Lower lobe of right lung (tissue), 2 donors: ENCODE data around the gene TBL2. TPM values are rescaled to one million over a fixed set of nuclear protein-coding genes. Genes with fewer than 3 reads are reported as not detected.
"Not testable (repeated sequence)": the region's sequence is repeated elsewhere in the genome, so short reads cannot be mapped to it uniquely, and the experiment has no call there.

Experiments
- ATAC-seq, 2 donors: fragments of 200-7000 bp; cut with Tn5 transposase; one replicate each; pipeline ENCODE4 v1.9.1; 2020 to 2022; ENCODE audit warnings: mild to moderate bottlenecking in 2 of 2, moderate library complexity in 2 of 2
- DNase-seq: peaks from one replicate; pipeline ENCODE4 v3.0.0-alpha.2; 2020
- H3K27ac ChIP-seq: fragments of 200-600 bp; one replicate; pipeline ENCODE4 v1.8.0; 2022
- H3K27me3 ChIP-seq: fragments of 200-600 bp; one replicate; pipeline ENCODE4 v1.8.0; 2022; ENCODE audit warnings: low read depth
- H3K36me3 ChIP-seq: fragments of 200-600 bp; one replicate; pipeline ENCODE4 v1.8.0; 2022; ENCODE audit warnings: mild to moderate bottlenecking
- H3K4me1 ChIP-seq: fragments of 200-600 bp; one replicate; pipeline ENCODE4 v1.8.0; 2022
- H3K4me3 ChIP-seq: fragments of 200-600 bp; one replicate; pipeline ENCODE4 v1.8.0; 2022; ENCODE audit warnings: mild to moderate bottlenecking
- H3K9me3 ChIP-seq: fragments of 200-600 bp; one replicate; pipeline ENCODE4 v1.8.0; 2022
- intact Hi-C: fragments of 100-400 bp; cut with DNase I; formaldehyde crosslinking; loops from one replicate; pipeline ENCODE4 v1.11.0; 2022
- total RNA-seq: library from RNA; stranded (reverse); fragmentation: NEBNext Ultra II Directional; extraction: Animal tissue kit (Norgen Biotek cat#: 25700); gene quantifications from one replicate; pipeline ENCODE4 v1.2.1, GENCODE V29; 2021
- TF ChIP-seq, protein P1 (sequence below): fragments of 200-600 bp; IDR thresholded peaks from one replicate; pipeline ENCODE4 v1.8.0; 2022; ENCODE audit warnings: antibody characterized with exemption, mild to moderate bottlenecking
- donor health status: DM: no; HTN: yes; CAD: no; lungs with severe emphysema.

Gene TBL2
- total RNA-seq, 1 donor from 2014 or later = 27.9 TPM

DNA sequence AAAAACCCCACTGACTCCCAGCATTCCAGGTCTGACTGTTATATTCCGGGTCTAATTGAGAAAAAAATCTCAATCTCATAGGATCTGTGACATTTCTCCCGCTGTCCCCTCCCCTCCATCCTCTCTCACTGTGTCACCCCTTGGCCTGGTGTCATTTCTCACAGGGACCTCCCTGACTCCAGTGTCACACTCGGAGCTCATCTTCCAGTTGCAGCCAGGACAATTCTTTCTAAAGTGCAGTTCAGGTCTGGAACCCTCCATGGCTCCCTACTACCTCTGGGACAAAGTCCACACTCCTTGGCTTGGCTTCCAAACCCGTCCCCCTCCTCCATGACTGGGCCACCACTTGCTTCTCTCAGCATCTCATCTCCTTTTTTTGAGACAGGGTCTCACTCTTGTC lies 31.7 kb upstream of the TBL2 start:
- H3K27me3 ChIP-seq = peaks cover 40% of the 10 kb centered on the region
- intact Hi-C loops = no loop called here

DNA sequence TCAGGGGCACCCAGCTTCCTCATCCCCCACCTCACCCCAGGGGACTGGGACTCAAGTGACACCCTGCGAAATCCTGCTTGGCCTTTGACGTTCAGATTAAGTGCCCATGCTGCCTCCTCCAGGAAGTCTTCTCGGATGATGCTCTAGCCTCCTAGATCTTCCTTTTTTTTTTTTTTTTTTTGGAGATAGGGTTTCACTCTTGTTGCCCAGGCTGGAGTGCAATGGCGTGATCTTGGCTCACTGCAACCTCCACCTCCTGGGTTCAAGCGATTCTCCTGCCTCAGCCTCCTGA lies 29.3 kb upstream of the TBL2 start:
- peaks cover 28% of the 10 kb centered on the region for H3K27me3 ChIP-seq
- intact Hi-C loops = loop anchor here (10.0 kb wide), 1 partner anchor 117 kb away; no protein-coding TSS in a partner anchor
- H3K9me3 ChIP-seq, H3K4me1 ChIP-seq, H3K4me3 ChIP-seq, H3K27ac ChIP-seq, DNase-seq, H3K36me3 ChIP-seq: not testable (repeated sequence)
- peak in 1 of 2 donors; percentile 4 for ATAC-seq

More for the DNA sequence above, 31.7 kb upstream of the TBL2 start:
- H3K4me1 ChIP-seq = peaks cover 5% of the 10 kb centered on the region
- TF ChIP-seq, protein P1, sequence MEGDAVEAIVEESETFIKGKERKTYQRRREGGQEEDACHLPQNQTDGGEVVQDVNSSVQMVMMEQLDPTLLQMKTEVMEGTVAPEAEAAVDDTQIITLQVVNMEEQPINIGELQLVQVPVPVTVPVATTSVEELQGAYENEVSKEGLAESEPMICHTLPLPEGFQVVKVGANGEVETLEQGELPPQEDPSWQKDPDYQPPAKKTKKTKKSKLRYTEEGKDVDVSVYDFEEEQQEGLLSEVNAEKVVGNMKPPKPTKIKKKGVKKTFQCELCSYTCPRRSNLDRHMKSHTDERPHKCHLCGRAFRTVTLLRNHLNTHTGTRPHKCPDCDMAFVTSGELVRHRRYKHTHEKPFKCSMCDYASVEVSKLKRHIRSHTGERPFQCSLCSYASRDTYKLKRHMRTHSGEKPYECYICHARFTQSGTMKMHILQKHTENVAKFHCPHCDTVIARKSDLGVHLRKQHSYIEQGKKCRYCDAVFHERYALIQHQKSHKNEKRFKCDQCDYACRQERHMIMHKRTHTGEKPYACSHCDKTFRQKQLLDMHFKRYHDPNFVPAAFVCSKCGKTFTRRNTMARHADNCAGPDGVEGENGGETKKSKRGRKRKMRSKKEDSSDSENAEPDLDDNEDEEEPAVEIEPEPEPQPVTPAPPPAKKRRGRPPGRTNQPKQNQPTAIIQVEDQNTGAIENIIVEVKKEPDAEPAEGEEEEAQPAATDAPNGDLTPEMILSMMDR = no peak
- no peaks in the 10 kb centered on the region for H3K9me3 ChIP-seq
- no peak overlapping the region for H3K4me3 ChIP-seq
- no peak for DNase-seq
- ATAC-seq = no peak
- no peaks in the 10 kb centered on the region for H3K36me3 ChIP-seq
- no peak overlapping the region for H3K27ac ChIP-seq

DNA sequence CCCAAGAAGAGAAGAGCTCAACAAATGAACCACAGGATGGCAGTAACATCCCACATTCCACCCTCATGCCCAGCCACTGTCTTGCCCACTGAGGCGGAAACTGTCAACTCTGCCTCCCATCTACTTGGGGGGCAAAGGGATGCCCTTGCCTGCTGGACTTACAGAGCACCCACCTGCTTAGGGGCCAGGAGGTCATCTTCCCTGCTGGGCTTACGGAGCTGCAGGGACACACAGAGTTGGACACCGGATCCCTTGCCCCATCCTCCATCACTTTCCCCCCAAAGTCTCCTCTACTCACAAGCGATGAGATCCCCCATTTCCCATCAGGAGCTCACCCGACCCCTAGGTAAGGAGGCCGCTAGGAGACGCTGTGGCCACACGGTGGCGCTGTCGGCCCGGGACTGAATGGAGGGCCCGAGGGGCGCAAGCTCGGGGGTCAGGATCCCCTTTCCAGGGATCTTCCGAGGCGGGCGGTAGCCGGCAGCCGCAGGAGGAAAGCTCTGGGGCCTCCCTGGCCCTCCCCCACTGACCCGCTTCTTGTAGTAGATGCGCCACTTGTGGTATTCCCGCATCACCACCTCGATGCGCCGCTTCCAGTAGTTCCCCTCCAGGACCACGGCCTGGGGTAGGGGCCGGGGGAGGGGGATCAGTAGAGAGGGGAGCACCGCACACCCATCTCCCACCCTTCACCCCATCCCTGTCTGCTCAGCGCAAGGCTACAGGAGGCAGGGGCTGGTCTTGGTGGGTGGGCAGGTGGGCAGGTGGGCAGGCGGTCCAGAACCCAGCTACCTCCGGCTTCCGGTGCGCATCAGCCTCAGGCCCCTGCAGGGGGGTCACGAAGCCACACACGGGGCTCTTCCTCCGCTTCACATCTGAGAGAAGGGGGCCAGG lies 28.7 kb upstream of the TBL2 start:
- DNase-seq (peak; percentile 72), ATAC-seq (peak; percentile 75 to 81)
- Histone ChIP-seq H3K9me3 (no peaks in the 10 kb centered on the region), H3K27ac (no peak overlapping the region), H3K4me1 (peaks cover 5% of the 10 kb centered on the region), H3K27me3 (peaks cover 31% of the 10 kb centered on the region), H3K36me3 (no peaks in the 10 kb centered on the region), H3K4me3 (no peak overlapping the region)
- TF ChIP-seq, protein P1 = peak; percentile 93
- intact Hi-C loops = loop anchor here (10.0 kb wide), 1 partner anchor 118 kb away; no protein-coding TSS in a partner anchor

DNA sequence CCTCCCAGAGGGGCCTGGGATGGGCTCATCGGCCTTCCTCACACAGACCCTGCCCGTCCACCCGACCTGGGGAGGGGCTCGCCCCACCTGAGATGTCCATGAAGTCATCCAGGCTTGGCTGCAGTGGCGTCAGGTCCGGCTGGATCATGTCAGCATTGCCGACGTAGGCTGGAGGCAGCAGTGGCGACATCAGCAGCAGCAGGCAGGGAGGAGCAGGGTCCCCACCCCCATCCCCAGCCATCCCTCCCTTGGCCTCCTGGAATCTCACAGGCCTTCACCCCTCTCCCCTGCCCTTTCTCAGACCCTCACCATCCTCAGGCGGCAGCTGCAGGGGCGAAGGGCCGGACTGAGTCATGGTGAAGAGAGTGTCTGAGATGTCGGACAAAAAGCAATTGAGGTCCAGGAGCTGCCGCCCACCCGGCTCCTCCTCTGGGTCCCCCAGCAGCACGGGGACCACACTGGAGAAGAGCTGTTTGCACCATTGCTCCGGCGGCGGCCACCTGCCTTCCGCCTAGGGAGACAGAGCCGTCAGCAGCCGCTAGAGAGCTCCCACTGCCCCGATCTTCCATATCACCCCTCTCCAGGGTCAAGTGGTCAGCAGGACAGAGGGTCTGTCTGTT lies 27.3 kb upstream of the TBL2 start:
- no peak overlapping the region for H3K4me3 ChIP-seq
- ATAC-seq = no peak
- TF ChIP-seq, protein P1 = no peak
- intact Hi-C loops = loop anchor here (10.0 kb wide), 1 partner anchor 119 kb away; no protein-coding TSS in a partner anchor
- DNase-seq = no peak
- no peaks in the 10 kb centered on the region for H3K9me3 ChIP-seq
- no peak overlapping the region for H3K27ac ChIP-seq
- H3K27me3 ChIP-seq = peaks cover 31% of the 10 kb centered on the region
- no peaks in the 10 kb centered on the region for H3K36me3 ChIP-seq
- H3K4me1 ChIP-seq = peaks cover 5% of the 10 kb centered on the region

DNA sequence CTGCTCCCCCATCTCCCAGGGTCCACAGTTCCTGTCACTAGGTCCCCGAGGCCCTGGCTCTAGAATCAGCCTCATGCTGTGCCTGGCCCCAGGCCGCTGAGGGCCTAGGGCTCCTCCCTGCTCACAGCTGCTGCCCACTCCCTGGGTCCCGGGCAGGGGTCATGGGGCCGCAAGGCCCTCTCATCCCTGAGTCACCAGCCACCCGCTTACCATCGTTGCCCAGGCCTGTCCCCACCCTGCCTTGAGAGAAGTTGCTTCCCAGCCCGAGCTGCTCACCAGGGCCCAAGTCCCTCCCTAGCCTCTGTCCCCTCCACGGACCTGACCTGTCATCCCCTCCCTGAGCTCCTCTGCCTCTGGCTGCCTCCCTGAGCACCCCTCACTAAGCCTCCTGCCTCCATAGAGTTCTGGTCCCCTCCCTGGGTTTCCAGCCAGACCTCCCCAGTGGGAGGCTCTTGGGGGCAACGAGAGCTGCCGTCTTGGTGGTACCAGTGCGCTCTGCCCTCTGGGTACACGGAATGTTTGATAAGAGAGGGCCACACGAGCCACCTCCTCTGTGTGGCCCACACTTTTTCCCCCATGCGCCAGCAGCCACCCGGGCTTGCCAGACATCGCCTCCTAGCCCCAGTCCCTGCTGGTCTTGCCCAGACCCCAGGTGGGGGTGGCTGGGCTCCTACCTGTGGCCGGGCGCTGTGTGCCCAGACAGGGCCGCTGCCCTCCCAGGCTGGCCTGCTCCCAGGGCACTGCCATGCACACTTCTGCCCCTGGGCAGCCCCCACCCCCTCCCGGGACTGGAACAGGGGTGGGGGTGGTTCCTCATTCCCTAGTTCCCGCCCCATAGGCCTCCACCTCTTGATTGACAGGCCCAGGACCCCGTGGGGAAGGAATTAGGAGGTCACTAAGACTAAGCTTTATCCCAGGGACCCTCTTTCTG lies 24.6 kb upstream of the TBL2 start:
- Histone ChIP-seq H3K9me3 (no peaks in the 10 kb centered on the region), H3K4me3 (no peak overlapping the region), H3K36me3 (no peaks in the 10 kb centered on the region), H3K27ac (no peak overlapping the region), H3K27me3 (peaks cover 31% of the 10 kb centered on the region), H3K4me1 (peaks cover 5% of the 10 kb centered on the region)
- TF ChIP-seq, protein P1 = no peak
- ATAC-seq = no peak
- DNase-seq = no peak
- intact Hi-C loops = loop anchor here (10.0 kb wide), 1 partner anchor 122 kb away; no protein-coding TSS in a partner anchor
